ENCODE results near the gene NOL8. TPM values are rescaled to one million over a fixed set of nuclear protein-coding genes. Genes with fewer than 3 reads are reported as not detected.

NOL8 gene
- total and polyA plus RNA-seq, 11 donors, result 8.1 to 25.6 (median 14.8) TPM

DNA sequence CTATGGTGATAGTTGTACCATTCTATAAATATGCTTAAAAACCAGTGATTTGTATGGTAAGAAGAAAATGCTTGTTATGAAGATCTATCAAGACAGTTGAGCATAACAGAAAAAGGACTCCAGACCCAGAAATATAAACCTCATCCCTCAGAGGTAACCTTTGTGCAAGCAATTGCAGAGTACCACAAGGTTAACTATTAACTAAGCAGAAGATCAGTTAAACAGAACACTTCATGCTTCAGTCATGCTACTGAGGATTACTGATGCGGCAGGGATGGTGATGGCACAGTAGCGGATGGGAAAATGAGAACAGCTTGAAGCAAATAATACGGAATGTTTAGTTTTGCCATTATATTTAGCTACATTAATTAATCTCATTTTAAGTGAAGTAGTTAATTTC lies 77.2 kb downstream of the NOL8 start:
- H3K27me3 ChIP-seq, result no peaks in the 10 kb centered on the region
- TF ChIP-seq, protein P1, sequence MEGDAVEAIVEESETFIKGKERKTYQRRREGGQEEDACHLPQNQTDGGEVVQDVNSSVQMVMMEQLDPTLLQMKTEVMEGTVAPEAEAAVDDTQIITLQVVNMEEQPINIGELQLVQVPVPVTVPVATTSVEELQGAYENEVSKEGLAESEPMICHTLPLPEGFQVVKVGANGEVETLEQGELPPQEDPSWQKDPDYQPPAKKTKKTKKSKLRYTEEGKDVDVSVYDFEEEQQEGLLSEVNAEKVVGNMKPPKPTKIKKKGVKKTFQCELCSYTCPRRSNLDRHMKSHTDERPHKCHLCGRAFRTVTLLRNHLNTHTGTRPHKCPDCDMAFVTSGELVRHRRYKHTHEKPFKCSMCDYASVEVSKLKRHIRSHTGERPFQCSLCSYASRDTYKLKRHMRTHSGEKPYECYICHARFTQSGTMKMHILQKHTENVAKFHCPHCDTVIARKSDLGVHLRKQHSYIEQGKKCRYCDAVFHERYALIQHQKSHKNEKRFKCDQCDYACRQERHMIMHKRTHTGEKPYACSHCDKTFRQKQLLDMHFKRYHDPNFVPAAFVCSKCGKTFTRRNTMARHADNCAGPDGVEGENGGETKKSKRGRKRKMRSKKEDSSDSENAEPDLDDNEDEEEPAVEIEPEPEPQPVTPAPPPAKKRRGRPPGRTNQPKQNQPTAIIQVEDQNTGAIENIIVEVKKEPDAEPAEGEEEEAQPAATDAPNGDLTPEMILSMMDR (IDR thresholded peaks at IDR 0.05), result no peak
- no peak for TF ChIP-seq POLR2A (IDR thresholded peaks at IDR 0.05)
- intact Hi-C loops (cut with DNase I), result loop anchor here in 2 of 10 donors (10.0 kb wide), 1 partner anchor 113 kb away; no protein-coding TSS in a partner anchor
- peaks cover 0 to 100% (median 99%) of the 10 kb centered on the region in 9 donors for H3K36me3 ChIP-seq
- WGBS, 4 donors, result 94 to 98% (median 97%) methylated on average over 3 of the region's 3 CpGs
- H3K9me3 ChIP-seq, result no peaks in the 10 kb centered on the region
- DNase-seq (no peak), ATAC-seq (no peak)
- H3K27ac ChIP-seq, result no peak overlapping the region
- no peaks in the 10 kb centered on the region for H3K4me1 ChIP-seq
- H3K4me3 ChIP-seq, result no peak overlapping the region

Small RNAs within 50 kb of the gene (microRNA-seq; reads per million reads assigned to microRNA genes)
- gene MIR3651, result 0 to 0.62 (median 0.13) reads per million in 4 donors

Other genes starting within 250 kb of the NOL8 start
- 10 to 100 TPM; 18.0 to 41.0 (median 22.1) TPM for gene SPTLC1, start 209.9 kb downstream of the NOL8 start, total RNA-seq
- 10 to 100 TPM; 10.6 to 34.8 TPM for gene SPTLC1, start 209.9 kb downstream of the NOL8 start, polyA plus RNA-seq
- 10 to 100 TPM; 44.2 to 85.3 (median 68.1) TPM for gene IARS1, start 31.7 kb downstream of the NOL8 start, total RNA-seq
- gene IARS1, start 31.7 kb downstream of the NOL8 start, polyA plus RNA-seq, result 10 to 100 TPM in 1 of 2 donors, 1 to 10 TPM in 1; 9.0 to 97.5 TPM
- 1 to 10 TPM; 1.2 to 5.8 (median 3.1) TPM for gene CENPP, start 603 bp upstream of the NOL8 start, total RNA-seq
- gene CENPP, start 603 bp upstream of the NOL8 start, polyA plus RNA-seq, result 1 to 10 TPM; 1.1 to 1.6 TPM
- 10 to 100 TPM in 5 of 9 donors, 1 to 10 TPM in 4; 2.8 to 65.4 (median 11.9) TPM for gene OGN, start 79.2 kb upstream of the NOL8 start, total RNA-seq
- gene OGN, start 79.2 kb upstream of the NOL8 start, polyA plus RNA-seq, result 1 to 10 TPM; 2.1 to 3.5 TPM
- gene OMD, start 99.1 kb upstream of the NOL8 start, total RNA-seq, result 10 to 100 TPM in 1 of 9 donors, 1 to 10 TPM in 8; 2.3 to 10.2 (median 5.9) TPM
- gene OMD, start 99.1 kb upstream of the NOL8 start, polyA plus RNA-seq, result 1 to 10 TPM; 1.5 to 2.6 TPM
- 10 to 100 TPM in 7 of 9 donors, 1 to 10 TPM in 2; 6.6 to 36.3 (median 18.0) TPM for gene ASPN, start 157.2 kb upstream of the NOL8 start, total RNA-seq
- 1 to 10 TPM; 4.6 to 8.0 TPM for gene ASPN, start 157.2 kb upstream of the NOL8 start, polyA plus RNA-seq
- 10 to 100 TPM in 5 of 9 donors, 1 to 10 TPM in 4; 3.1 to 32.4 (median 10.1) TPM for gene ECM2, start 210.6 kb upstream of the NOL8 start, total RNA-seq
- gene ECM2, start 210.6 kb upstream of the NOL8 start, polyA plus RNA-seq, result 1 to 10 TPM; 1.6 to 4.4 TPM

Data from heart left ventricle (tissue), 16 donors.